Activated naive CD4-positive, alpha-beta T cell treated with anti-CD3 and anti-CD28 coated beads, Interleukin-2, amount 10 ng/mL, durations not matched to agents 5 hours and 36 hours (primary cell): ENCODE measurements around the gene UAP1. TPM values are rescaled to one million over a fixed set of nuclear protein-coding genes. Genes with fewer than 3 reads are reported as not detected.

ENCODE experiments used
- total RNA-seq, 2 experiments: library from RNA; stranded (reverse); gene quantifications; one replicate each; pipeline ENCODE4 v1.2.3, GENCODE V29; 2021

UAP1 gene
- total RNA-seq, result 10 to 100 TPM; 14.8 to 16.3 TPM

GRCh38 chr1:162561616-162562469, at the start of gene UAP1:
Gene UAP1, plus strand, starts transcription at chr1:162561722. Its CDS starts 4,347 bp downstream, at chr1:162566069.

GRCh38 chr1:162632217-162632666, 70.7 kb downstream of the UAP1 start, which contains the start of gene DDR2:
Gene DDR2, plus strand, starts transcription at chr1:162632464. Its CDS starts 86,600 bp downstream, at chr1:162719064.

Other genes with a start within 250 kb of the UAP1 start
- not detected for gene SPATA46, start 184.9 kb upstream of the UAP1 start, total RNA-seq
- not detected for gene C1orf226, start 180.0 kb upstream of the UAP1 start, total RNA-seq
- not detected for gene SH2D1B, start 149.6 kb upstream of the UAP1 start, total RNA-seq
- gene UHMK1, start 63.9 kb upstream of the UAP1 start, total RNA-seq, result 10 to 100 TPM; 54.6 to 58.5 TPM
- gene DDR2, start 70.7 kb downstream of the UAP1 start, total RNA-seq, result under 1 TPM; 0.08 to 0.24 TPM
- gene HSD17B7, start 229.0 kb downstream of the UAP1 start, total RNA-seq, result 10 to 100 TPM; 26.7 to 27.5 TPM